GM20431 (cell line): ENCODE measurements around the gene VASN.
"Not testable (repeated sequence)": the region's sequence is repeated elsewhere in the genome, so short reads cannot be mapped to it uniquely, and the experiment has no call there.

Experiments used
- in situ Hi-C: fragments of 300-500 bp; cut with MseI, MboI; formaldehyde crosslinking; loops from one replicate; pipeline ENCODE4 v1.15.0; 2020; ENCODE audit warnings: low sequenced_read_pairs; ENCODE audit not compliant: unreplicated experiment

The VASN gene

GRCh38 chr16:4336701-4337539, 34.7 kb upstream of the VASN start:
- in situ Hi-C loops = loop anchor here (10.0 kb wide), 1 partner anchor 52 kb away; no protein-coding TSS in a partner anchor

- in situ Hi-C loops = loop anchor here (10.0 kb wide), 1 partner anchor 53 kb away; no protein-coding TSS in a partner anchor
Measured at GRCh38 chr16:4337540-4338088, 34.0 kb upstream of the VASN start.

- in situ Hi-C loops = loop anchor here (10.0 kb wide), 1 partner anchor 53 kb away; no protein-coding TSS in a partner anchor
Measured at GRCh38 chr16:4338125-4338582, 33.5 kb upstream of the VASN start.

- in situ Hi-C loops = loop anchor here (10.0 kb wide), 1 partner anchor 54 kb away; no protein-coding TSS in a partner anchor
Measured at GRCh38 chr16:4338712-4339299, 32.8 kb upstream of the VASN start.

GRCh38 chr16:4339455-4339854, 32.2 kb upstream of the VASN start:
- in situ Hi-C loops = loop anchor here (10.0 kb wide), 1 partner anchor 55 kb away; no protein-coding TSS in a partner anchor

- in situ Hi-C loops = loop anchor here (10.0 kb wide), 1 partner anchor 55 kb away; no protein-coding TSS in a partner anchor
Measured at GRCh38 chr16:4339909-4340308, 31.7 kb upstream of the VASN start.

GRCh38 chr16:4340443-4340842, 31.2 kb upstream of the VASN start:
- in situ Hi-C loops = no loop called here

- in situ Hi-C loops = no loop called here
Measured at GRCh38 chr16:4341250-4341649, 30.4 kb upstream of the VASN start.

- in situ Hi-C loops = no loop called here
Measured at GRCh38 chr16:4342866-4343744, 28.5 kb upstream of the VASN start.

- in situ Hi-C loops = not testable (repeated sequence)
Measured at GRCh38 chr16:4344300-4344982, 27.2 kb upstream of the VASN start.

- in situ Hi-C loops = no loop called here
Measured at GRCh38 chr16:4344983-4345835, 26.4 kb upstream of the VASN start.

- in situ Hi-C loops = no loop called here
Measured at GRCh38 chr16:4345836-4346781, 25.5 kb upstream of the VASN start.

GRCh38 chr16:4347010-4347409, 24.6 kb upstream of the VASN start:
- in situ Hi-C loops = no loop called here

- in situ Hi-C loops = no loop called here
Measured at GRCh38 chr16:4347765-4348509, 23.7 kb upstream of the VASN start.

- in situ Hi-C loops = no loop called here
Measured at GRCh38 chr16:4349332-4349731, 22.3 kb upstream of the VASN start.

GRCh38 chr16:4350365-4350786, 21.3 kb upstream of the VASN start:
- in situ Hi-C loops = no loop called here
